Natural killer cell (primary cell): ENCODE data around the gene XRCC4. TPM values are rescaled to one million over a fixed set of nuclear protein-coding genes. Genes with fewer than 3 reads are reported as not detected.

Experiments used
- ATAC-seq, 3 donors: fragments of 150-1000 bp in 2 of 3; fragments of 200-7000 bp in 1 of 3; cut with Tn5 transposase; 1 replicate in 1 of 3; 2 replicates in 2 of 3; pipeline ENCODE4 v1.10.0; 2021; ENCODE audit warnings: mild to moderate bottlenecking in 2 of 3, moderate library complexity in 2 of 3
- DNase-seq, 2 donors: peaks; one replicate each; pipeline versions ENCODE4 v3.0.0 to v3.0.0-alpha.2; 2013 to 2021; ENCODE audit warnings: mixed read lengths in 1 of 2
- H3K27ac ChIP-seq: one replicate; pipeline ENCODE4 v1.5.1; 2013; ENCODE audit warnings: mild to moderate bottlenecking, low read length
- H3K27me3 ChIP-seq: one replicate; pipeline ENCODE4 v1.6.1; 2013; ENCODE audit warnings: low read length; ENCODE audit not compliant: control insufficient read depth, insufficient read depth
- H3K36me3 ChIP-seq: one replicate; pipeline ENCODE4 v1.6.1; 2013; ENCODE audit warnings: low read length; ENCODE audit not compliant: control insufficient read depth, insufficient read depth
- H3K4me1 ChIP-seq: one replicate; pipeline ENCODE4 v1.6.1; 2013; ENCODE audit warnings: low read length; ENCODE audit not compliant: control insufficient read depth, insufficient read depth
- H3K4me3 ChIP-seq: one replicate; pipeline ENCODE4 v1.5.1; 2013; ENCODE audit warnings: low read length
- H3K9me3 ChIP-seq: one replicate; pipeline ENCODE4 v1.6.1; 2013; ENCODE audit warnings: low read length; ENCODE audit not compliant: control insufficient read depth, insufficient read depth
- H3K27ac Mint-ChIP-seq, 2 donors: one replicate each; pipeline ENCODE4 v1.8.0; 2022; ENCODE audit warnings: mild to moderate bottlenecking in 2 of 2, mixed read lengths in 2 of 2, moderate library complexity in 1 of 2
- H3K27me3 Mint-ChIP-seq, 2 donors: one replicate each; pipeline ENCODE4 v1.8.0; 2022; ENCODE audit warnings: low read depth in 2 of 2, mixed read lengths in 2 of 2
- H3K36me3 Mint-ChIP-seq: one replicate; pipeline ENCODE4 v1.8.0; 2022; ENCODE audit warnings: mixed read lengths
- H3K4me1 Mint-ChIP-seq, 2 donors: one replicate each; pipeline ENCODE4 v1.8.0; 2022; ENCODE audit warnings: mixed read lengths in 2 of 2
- H3K4me3 Mint-ChIP-seq: one replicate; pipeline ENCODE4 v1.8.0; 2022; ENCODE audit warnings: mild to moderate bottlenecking, moderate library complexity, mixed read lengths
- H3K9me3 Mint-ChIP-seq, 2 donors: one replicate each; pipeline ENCODE4 v1.8.0; 2022; ENCODE audit warnings: mixed read lengths in 2 of 2
- WGBS: methylation state at CpG from one replicate; pipeline ENCODE4 v1.1.7; 2013; ENCODE audit warnings: missing lambda C conversion rate; ENCODE audit not compliant: insufficient coverage; 5-methylcytosine and 5-hydroxymethylcytosine counted together
- intact Hi-C: fragments of 100-400 bp; cut with micrococcal nuclease; formaldehyde crosslinking; loops from one replicate; pipeline ENCODE4 v1.14.2; 2022
- total RNA-seq, 4 donors: library from RNA; stranded (reverse); fragments of 120-200 nt in 1 of 4; gene quantifications; one replicate each; pipeline versions ENCODE4 v1.2.3 to v1.2.4, GENCODE V29; 2013 to 2022
- TF ChIP-seq, protein P1 (sequence below): fragments of 200-600 bp; IDR thresholded peaks from one replicate; pipeline ENCODE4 v1.8.0; 2022; ENCODE audit warnings: antibody characterized with exemption

The XRCC4 gene
- total RNA-seq, 3 donors from 2014 or later (not counting 1 experiment from before 2014, with no cell fraction given), result 6.0 to 8.6 (median 7.0) TPM

DNA sequence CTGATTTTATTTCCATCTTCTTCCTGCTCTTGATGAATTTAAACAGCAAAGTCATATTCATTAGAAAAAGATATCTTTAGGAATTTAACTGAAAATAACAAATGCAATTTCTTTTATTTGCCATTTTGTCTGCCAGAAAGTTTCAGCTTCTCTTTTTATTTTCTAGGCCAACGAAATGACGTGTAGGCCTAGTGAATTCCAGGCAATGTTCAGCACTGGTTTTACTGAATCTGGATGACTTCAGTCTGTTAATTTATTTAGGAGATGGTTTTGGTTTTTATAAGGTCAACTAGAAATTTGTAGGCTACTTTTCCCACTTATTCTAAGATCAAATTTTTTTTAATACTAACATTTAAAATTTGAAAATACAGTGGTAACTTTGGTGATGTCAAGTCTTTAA, 265.1 kb downstream of the XRCC4 start:
- no peak overlapping the region for H3K27ac Mint-ChIP-seq
- Histone ChIP-seq H3K27ac (no peak overlapping the region), H3K4me1 (no peaks in the 10 kb centered on the region), H3K4me3 (no peak overlapping the region), H3K36me3 (no peaks in the 10 kb centered on the region), H3K9me3 (peaks cover 4% of the 10 kb centered on the region), H3K27me3 (no peaks in the 10 kb centered on the region)
- H3K9me3 Mint-ChIP-seq, result peaks cover 4 to 6% of the 10 kb centered on the region in 2 donors
- TF ChIP-seq, protein P1, sequence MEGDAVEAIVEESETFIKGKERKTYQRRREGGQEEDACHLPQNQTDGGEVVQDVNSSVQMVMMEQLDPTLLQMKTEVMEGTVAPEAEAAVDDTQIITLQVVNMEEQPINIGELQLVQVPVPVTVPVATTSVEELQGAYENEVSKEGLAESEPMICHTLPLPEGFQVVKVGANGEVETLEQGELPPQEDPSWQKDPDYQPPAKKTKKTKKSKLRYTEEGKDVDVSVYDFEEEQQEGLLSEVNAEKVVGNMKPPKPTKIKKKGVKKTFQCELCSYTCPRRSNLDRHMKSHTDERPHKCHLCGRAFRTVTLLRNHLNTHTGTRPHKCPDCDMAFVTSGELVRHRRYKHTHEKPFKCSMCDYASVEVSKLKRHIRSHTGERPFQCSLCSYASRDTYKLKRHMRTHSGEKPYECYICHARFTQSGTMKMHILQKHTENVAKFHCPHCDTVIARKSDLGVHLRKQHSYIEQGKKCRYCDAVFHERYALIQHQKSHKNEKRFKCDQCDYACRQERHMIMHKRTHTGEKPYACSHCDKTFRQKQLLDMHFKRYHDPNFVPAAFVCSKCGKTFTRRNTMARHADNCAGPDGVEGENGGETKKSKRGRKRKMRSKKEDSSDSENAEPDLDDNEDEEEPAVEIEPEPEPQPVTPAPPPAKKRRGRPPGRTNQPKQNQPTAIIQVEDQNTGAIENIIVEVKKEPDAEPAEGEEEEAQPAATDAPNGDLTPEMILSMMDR, result no peak
- no peak for DNase-seq
- no peaks in the 10 kb centered on the region for H3K36me3 Mint-ChIP-seq
- intact Hi-C loops, result no loop called here
- no peak for ATAC-seq
- peaks cover 13 to 14% of the 10 kb centered on the region in 2 donors for H3K4me1 Mint-ChIP-seq
- no peaks in the 10 kb centered on the region for H3K27me3 Mint-ChIP-seq
- no peak overlapping the region for H3K4me3 Mint-ChIP-seq
- 100% methylated on average over 2 of the region's 2 CpGs for WGBS

DNA sequence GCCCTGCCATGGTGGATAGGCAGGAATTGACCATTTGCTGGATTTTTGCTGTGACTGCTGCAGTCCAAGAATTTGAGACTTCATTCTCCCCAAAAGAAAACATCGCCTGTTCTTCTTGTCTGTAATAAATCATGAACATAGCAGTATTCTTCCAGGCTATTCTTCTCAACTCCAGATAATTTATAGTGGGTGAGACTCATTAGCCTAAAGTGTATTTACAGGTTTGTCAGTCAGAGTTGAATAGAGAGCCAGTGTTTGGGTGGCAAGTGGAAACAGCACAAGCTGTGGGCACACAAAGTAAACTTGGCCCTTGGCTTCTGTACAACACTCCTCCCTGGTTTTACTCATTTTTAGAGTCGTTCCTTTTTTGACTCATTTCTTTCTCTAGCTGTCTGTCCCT, 266.0 kb downstream of the XRCC4 start:
- no peaks in the 10 kb centered on the region for H3K27me3 Mint-ChIP-seq
- H3K9me3 Mint-ChIP-seq, result peaks cover 6 to 8% of the 10 kb centered on the region in 2 donors
- DNase-seq (no peak), ATAC-seq (no peak)
- TF ChIP-seq, protein P1, result no peak
- H3K36me3 ChIP-seq, result no peaks in the 10 kb centered on the region
- H3K4me1 ChIP-seq, result no peaks in the 10 kb centered on the region
- H3K27ac ChIP-seq, result no peak overlapping the region
- peaks cover 13 to 14% of the 10 kb centered on the region in 2 donors for H3K4me1 Mint-ChIP-seq
- H3K27ac Mint-ChIP-seq, result no peak overlapping the region
- H3K36me3 Mint-ChIP-seq, result no peaks in the 10 kb centered on the region
- no peaks in the 10 kb centered on the region for H3K27me3 ChIP-seq
- WGBS, result 70% methylated on average over 1 of the region's 2 CpGs
- H3K4me3 Mint-ChIP-seq, result no peak overlapping the region
- H3K4me3 ChIP-seq, result no peak overlapping the region
- intact Hi-C loops, result no loop called here
- peaks cover 12% of the 10 kb centered on the region for H3K9me3 ChIP-seq

DNA sequence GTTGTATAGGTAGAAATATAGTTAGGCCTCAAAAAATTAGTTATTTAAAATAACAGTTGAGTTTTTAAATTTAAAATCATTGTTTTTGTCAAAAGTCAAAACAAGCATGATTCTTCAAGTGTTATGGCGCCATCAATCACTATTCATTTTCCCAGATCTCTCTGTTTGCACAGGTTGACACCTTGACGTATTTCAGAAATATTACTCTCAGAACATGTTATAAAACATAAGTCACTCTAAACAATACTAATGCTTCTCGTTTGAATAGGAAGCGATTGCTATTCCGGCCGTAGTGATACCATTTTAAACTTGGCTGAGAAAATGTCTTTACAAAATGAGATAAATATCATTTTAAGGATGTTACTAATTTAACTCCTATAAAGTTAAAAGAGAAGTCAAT, 268.1 kb downstream of the XRCC4 start:
- intact Hi-C loops, result no loop called here
- H3K27ac Mint-ChIP-seq, result no peak overlapping the region
- TF ChIP-seq, protein P1, result no peak
- H3K4me1 Mint-ChIP-seq, result peaks cover 5 to 6% of the 10 kb centered on the region in 2 donors
- Histone ChIP-seq H3K4me3 (no peak overlapping the region), H3K9me3 (peaks cover 15% of the 10 kb centered on the region), H3K27me3 (no peaks in the 10 kb centered on the region), H3K36me3 (no peaks in the 10 kb centered on the region), H3K27ac (no peak overlapping the region), H3K4me1 (no peaks in the 10 kb centered on the region)
- peaks cover 12 to 18% of the 10 kb centered on the region in 2 donors for H3K9me3 Mint-ChIP-seq
- 94% methylated on average over 3 of the region's 6 CpGs for WGBS
- H3K36me3 Mint-ChIP-seq, result peaks cover 11% of the 10 kb centered on the region
- ATAC-seq (no peak), DNase-seq (no peak)
- no peak overlapping the region for H3K4me3 Mint-ChIP-seq
- H3K27me3 Mint-ChIP-seq, result no peaks in the 10 kb centered on the region

DNA sequence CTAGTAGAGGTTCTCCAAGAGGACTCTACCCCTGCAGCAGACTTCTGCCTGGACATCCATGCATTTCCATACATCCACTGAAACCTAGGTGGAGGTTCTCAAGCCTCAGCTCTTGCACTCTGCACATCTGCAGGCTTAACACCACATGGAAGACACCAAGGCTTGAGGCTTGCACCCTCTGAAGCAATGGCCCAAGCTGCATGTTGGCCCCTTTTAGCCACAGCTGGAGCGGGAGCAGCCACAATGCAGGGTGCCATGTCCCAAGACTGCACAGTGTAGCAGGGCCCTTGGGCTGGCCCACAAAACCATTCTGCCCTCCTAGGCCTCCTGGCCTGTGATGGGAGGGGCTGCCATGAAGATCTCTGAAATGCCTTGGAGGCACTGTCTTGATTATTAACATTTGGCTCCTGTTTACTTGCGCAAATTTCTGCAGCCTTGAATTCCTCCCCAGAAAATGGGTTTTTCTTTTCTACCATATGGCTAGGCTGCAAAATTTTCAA, 271.0 kb downstream of the XRCC4 start:
- H3K9me3 ChIP-seq, result peaks cover 20% of the 10 kb centered on the region
- intact Hi-C loops, result no loop called here
- H3K27me3 ChIP-seq, result no peaks in the 10 kb centered on the region
- no peak overlapping the region for H3K4me3 ChIP-seq
- ATAC-seq, result no peak
- H3K9me3 Mint-ChIP-seq, result peaks cover 12 to 23% of the 10 kb centered on the region in 2 donors
- H3K4me1 ChIP-seq, result no peaks in the 10 kb centered on the region
- no peaks in the 10 kb centered on the region for H3K27me3 Mint-ChIP-seq
- H3K4me3 Mint-ChIP-seq, result no peak overlapping the region
- no peak for DNase-seq
- no peaks in the 10 kb centered on the region for H3K4me1 Mint-ChIP-seq
- peaks cover 11% of the 10 kb centered on the region for H3K36me3 Mint-ChIP-seq
- TF ChIP-seq, protein P1, result no peak
- no peak overlapping the region for H3K27ac ChIP-seq
- no peak overlapping the region for H3K27ac Mint-ChIP-seq
- H3K36me3 ChIP-seq, result no peaks in the 10 kb centered on the region
- WGBS, result 98% methylated on average over 2 of the region's 2 CpGs
